WI38 (cell line): ENCODE measurements around the gene DVL3.

Source experiments
- H3K4me3 ChIP-seq: 2 replicates; pipeline ENCODE4 v1.5.1; 2011; ENCODE audit warnings: low read depth, mild to moderate bottlenecking, control low read depth, low read length
- TF ChIP-seq, protein P1 (sequence below): IDR thresholded peaks from 2 replicates; pipeline ENCODE4 v1.5.1; 2012; ENCODE audit warnings: low read depth, mild to moderate bottlenecking, control low read depth, low read length

The DVL3 gene

DNA sequence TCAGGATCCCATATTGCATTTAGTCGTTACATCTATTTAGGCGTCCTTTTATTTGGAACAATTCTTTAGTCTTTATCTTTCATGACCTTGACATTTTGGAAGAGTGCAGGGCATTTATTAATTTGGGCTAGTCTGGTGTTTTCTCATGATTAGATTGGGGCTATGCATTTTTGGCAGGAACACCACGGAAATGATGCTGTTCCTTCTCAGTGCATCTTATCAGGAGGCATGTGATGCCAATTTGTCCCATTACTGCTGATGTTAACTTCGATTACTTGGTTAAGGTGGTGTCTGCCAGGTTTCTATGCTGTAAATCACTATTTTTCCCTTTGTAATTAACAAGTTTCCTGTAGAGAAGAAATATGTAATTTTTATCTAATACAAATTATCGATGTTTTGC is 56.1 kb downstream of the DVL3 start:
- TF ChIP-seq, protein P1, sequence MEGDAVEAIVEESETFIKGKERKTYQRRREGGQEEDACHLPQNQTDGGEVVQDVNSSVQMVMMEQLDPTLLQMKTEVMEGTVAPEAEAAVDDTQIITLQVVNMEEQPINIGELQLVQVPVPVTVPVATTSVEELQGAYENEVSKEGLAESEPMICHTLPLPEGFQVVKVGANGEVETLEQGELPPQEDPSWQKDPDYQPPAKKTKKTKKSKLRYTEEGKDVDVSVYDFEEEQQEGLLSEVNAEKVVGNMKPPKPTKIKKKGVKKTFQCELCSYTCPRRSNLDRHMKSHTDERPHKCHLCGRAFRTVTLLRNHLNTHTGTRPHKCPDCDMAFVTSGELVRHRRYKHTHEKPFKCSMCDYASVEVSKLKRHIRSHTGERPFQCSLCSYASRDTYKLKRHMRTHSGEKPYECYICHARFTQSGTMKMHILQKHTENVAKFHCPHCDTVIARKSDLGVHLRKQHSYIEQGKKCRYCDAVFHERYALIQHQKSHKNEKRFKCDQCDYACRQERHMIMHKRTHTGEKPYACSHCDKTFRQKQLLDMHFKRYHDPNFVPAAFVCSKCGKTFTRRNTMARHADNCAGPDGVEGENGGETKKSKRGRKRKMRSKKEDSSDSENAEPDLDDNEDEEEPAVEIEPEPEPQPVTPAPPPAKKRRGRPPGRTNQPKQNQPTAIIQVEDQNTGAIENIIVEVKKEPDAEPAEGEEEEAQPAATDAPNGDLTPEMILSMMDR = no peak

GRCh38 chr3:184211718-184212117 is 56.5 kb downstream of the DVL3 start:
- H3K4me3 ChIP-seq = no peak overlapping the region
- TF ChIP-seq, protein P1 = no peak

More for the DNA sequence above, 56.1 kb downstream of the DVL3 start:
- H3K4me3 ChIP-seq = no peak overlapping the region

DNA sequence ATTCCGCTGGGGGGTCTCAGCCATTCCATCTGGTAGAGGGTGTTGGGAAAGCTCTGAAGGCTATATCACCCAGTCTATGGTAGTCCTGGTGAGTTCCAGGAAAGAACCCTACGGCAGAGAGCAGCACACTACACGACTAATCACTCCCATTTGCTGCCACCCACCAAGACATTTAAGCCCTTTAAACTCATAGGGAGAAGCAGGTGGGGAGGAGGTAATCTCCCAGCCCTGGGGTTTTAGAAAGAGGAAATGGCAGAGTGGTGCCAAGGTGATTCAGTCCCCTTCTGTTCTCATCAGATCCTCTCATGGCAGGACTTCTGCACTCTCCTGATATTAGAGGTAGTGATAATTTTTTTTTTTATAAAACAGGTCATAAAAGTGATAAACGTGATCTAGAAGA is 63.6 kb downstream of the DVL3 start:
- no peak overlapping the region for H3K4me3 ChIP-seq
- TF ChIP-seq, protein P1 = no peak

DNA sequence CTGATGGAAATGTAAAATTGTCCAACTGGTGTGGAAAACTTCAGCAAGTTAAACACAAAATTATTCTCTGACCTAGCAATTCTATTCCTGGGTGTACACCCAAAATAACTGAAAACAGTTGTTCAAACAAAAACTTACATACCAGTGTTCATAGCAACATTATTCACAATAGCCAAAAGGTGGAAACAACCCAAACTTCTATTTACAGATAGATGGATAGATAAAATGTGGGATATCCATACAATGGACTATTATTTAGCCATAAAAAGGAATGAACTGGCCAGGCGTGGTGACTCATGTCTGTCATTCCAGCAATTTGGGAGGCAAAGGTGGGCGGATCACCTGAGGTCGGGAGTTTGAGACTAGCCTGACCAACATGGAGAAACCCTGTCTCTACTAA is 67.3 kb downstream of the DVL3 start:
- H3K4me3 ChIP-seq = no peak overlapping the region
- TF ChIP-seq, protein P1 = no peak
